ENCODE data around the gene MXRA8. TPM values are rescaled to one million over a fixed set of nuclear protein-coding genes. Genes with fewer than 3 reads are reported as not detected.

MXRA8 gene
- total and polyA plus RNA-seq, 9 of the 15 experiments (the other 6 are each of a cell fraction or from before 2014, with no cell fraction given), result 0.66 to 11.3 (median 6.3) TPM

DNA sequence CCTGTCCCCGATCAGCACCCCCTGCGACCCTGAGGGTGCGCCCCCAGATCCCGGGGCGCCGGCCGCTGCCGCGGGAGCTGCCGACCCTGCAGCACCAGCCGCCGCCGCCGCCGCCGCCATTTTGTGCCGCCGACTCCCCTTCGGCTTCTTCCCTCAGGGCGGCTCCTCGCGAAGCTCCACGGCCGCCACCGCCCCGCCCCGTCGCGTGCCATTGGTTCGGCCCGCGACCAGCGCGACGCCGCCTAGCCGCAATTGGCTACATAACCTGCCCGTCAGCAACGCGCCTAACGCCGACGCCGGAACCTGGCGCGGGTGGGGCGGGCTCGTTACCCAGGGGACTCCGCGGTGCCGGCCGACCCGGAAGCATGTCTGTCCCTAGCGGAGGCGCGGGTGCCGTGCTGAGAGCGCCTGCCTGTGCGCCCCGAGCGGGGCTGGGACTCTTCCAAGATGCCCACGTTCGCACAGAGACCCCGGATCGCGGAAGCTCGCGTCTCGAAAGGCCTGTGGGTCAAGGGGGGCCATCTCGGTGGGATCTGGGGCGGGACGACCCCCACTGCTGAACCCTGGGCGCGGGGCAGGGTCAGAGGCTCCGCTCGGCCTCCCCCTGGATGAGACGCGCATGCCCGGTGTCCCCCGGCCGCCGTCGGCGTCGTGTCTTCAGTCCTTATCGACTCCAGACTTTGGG, 41.0 kb upstream of the MXRA8 start, which contains the start of gene CCNL2 (continued):
- TF ChIP-seq SMARCB1 (IDR thresholded peaks at IDR 0.05; ENCODE audit: insufficient read length, low read depth) (no peak), ZNF76 (CRISPR knock-in tag; IDR thresholded peaks at IDR 0.05; ENCODE audit: borderline replicate concordance) (0 out of 2 replicates have a peak, but pooled peaks have one; percentile 68), PRMT5 (CRISPR knock-in tag; IDR thresholded peaks at IDR 0.05) (no peak), CBX1 (IDR thresholded peaks at IDR 0.05; ENCODE audit: low read depth) (peak; percentile 86; the same call in 1 of the 2 replicates), XRCC4 (IDR thresholded peaks at IDR 0.05; ENCODE audit: extremely low read depth, insufficient read depth, insufficient read length) (no peak), LARP7 (IDR thresholded peaks at IDR 0.05) (no peak), ZNF707 (CRISPR knock-in tag; conservative IDR thresholded peaks at IDR 0.05) (no peak)
- TF ChIP-seq, protein P1, sequence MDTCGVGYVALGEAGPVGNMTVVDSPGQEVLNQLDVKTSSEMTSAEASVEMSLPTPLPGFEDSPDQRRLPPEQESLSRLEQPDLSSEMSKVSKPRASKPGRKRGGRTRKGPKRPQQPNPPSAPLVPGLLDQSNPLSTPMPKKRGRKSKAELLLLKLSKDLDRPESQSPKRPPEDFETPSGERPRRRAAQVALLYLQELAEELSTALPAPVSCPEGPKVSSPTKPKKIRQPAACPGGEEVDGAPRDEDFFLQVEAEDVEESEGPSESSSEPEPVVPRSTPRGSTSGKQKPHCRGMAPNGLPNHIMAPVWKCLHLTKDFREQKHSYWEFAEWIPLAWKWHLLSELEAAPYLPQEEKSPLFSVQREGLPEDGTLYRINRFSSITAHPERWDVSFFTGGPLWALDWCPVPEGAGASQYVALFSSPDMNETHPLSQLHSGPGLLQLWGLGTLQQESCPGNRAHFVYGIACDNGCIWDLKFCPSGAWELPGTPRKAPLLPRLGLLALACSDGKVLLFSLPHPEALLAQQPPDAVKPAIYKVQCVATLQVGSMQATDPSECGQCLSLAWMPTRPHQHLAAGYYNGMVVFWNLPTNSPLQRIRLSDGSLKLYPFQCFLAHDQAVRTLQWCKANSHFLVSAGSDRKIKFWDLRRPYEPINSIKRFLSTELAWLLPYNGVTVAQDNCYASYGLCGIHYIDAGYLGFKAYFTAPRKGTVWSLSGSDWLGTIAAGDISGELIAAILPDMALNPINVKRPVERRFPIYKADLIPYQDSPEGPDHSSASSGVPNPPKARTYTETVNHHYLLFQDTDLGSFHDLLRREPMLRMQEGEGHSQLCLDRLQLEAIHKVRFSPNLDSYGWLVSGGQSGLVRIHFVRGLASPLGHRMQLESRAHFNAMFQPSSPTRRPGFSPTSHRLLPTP (IDR thresholded peaks at IDR 0.05; ENCODE audit: borderline replicate concordance, extremely low read depth, insufficient read length), result no peak
- TF ChIP-seq, protein P2, sequence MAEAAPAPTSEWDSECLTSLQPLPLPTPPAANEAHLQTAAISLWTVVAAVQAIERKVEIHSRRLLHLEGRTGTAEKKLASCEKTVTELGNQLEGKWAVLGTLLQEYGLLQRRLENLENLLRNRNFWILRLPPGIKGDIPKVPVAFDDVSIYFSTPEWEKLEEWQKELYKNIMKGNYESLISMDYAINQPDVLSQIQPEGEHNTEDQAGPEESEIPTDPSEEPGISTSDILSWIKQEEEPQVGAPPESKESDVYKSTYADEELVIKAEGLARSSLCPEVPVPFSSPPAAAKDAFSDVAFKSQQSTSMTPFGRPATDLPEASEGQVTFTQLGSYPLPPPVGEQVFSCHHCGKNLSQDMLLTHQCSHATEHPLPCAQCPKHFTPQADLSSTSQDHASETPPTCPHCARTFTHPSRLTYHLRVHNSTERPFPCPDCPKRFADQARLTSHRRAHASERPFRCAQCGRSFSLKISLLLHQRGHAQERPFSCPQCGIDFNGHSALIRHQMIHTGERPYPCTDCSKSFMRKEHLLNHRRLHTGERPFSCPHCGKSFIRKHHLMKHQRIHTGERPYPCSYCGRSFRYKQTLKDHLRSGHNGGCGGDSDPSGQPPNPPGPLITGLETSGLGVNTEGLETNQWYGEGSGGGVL (CRISPR knock-in tag; IDR thresholded peaks at IDR 0.05), result no peak
- TF ChIP-seq, protein P3, sequence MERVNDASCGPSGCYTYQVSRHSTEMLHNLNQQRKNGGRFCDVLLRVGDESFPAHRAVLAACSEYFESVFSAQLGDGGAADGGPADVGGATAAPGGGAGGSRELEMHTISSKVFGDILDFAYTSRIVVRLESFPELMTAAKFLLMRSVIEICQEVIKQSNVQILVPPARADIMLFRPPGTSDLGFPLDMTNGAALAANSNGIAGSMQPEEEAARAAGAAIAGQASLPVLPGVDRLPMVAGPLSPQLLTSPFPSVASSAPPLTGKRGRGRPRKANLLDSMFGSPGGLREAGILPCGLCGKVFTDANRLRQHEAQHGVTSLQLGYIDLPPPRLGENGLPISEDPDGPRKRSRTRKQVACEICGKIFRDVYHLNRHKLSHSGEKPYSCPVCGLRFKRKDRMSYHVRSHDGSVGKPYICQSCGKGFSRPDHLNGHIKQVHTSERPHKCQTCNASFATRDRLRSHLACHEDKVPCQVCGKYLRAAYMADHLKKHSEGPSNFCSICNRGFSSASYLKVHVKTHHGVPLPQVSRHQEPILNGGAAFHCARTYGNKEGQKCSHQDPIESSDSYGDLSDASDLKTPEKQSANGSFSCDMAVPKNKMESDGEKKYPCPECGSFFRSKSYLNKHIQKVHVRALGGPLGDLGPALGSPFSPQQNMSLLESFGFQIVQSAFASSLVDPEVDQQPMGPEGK (CRISPR knock-in tag; IDR thresholded peaks at IDR 0.05; ENCODE audit: borderline replicate concordance), result no peak
- TF ChIP-seq, protein P4, sequence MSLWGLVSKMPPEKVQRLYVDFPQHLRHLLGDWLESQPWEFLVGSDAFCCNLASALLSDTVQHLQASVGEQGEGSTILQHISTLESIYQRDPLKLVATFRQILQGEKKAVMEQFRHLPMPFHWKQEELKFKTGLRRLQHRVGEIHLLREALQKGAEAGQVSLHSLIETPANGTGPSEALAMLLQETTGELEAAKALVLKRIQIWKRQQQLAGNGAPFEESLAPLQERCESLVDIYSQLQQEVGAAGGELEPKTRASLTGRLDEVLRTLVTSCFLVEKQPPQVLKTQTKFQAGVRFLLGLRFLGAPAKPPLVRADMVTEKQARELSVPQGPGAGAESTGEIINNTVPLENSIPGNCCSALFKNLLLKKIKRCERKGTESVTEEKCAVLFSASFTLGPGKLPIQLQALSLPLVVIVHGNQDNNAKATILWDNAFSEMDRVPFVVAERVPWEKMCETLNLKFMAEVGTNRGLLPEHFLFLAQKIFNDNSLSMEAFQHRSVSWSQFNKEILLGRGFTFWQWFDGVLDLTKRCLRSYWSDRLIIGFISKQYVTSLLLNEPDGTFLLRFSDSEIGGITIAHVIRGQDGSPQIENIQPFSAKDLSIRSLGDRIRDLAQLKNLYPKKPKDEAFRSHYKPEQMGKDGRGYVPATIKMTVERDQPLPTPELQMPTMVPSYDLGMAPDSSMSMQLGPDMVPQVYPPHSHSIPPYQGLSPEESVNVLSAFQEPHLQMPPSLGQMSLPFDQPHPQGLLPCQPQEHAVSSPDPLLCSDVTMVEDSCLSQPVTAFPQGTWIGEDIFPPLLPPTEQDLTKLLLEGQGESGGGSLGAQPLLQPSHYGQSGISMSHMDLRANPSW (CRISPR knock-in tag; IDR thresholded peaks at IDR 0.05), result peak; percentile 71; the same call in 1 of the 2 replicates
- TF ChIP-seq, protein P5, sequence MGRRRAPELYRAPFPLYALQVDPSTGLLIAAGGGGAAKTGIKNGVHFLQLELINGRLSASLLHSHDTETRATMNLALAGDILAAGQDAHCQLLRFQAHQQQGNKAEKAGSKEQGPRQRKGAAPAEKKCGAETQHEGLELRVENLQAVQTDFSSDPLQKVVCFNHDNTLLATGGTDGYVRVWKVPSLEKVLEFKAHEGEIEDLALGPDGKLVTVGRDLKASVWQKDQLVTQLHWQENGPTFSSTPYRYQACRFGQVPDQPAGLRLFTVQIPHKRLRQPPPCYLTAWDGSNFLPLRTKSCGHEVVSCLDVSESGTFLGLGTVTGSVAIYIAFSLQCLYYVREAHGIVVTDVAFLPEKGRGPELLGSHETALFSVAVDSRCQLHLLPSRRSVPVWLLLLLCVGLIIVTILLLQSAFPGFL (CRISPR knock-in tag; IDR thresholded peaks at IDR 0.05), result no peak
- TF ChIP-seq, protein P6, sequence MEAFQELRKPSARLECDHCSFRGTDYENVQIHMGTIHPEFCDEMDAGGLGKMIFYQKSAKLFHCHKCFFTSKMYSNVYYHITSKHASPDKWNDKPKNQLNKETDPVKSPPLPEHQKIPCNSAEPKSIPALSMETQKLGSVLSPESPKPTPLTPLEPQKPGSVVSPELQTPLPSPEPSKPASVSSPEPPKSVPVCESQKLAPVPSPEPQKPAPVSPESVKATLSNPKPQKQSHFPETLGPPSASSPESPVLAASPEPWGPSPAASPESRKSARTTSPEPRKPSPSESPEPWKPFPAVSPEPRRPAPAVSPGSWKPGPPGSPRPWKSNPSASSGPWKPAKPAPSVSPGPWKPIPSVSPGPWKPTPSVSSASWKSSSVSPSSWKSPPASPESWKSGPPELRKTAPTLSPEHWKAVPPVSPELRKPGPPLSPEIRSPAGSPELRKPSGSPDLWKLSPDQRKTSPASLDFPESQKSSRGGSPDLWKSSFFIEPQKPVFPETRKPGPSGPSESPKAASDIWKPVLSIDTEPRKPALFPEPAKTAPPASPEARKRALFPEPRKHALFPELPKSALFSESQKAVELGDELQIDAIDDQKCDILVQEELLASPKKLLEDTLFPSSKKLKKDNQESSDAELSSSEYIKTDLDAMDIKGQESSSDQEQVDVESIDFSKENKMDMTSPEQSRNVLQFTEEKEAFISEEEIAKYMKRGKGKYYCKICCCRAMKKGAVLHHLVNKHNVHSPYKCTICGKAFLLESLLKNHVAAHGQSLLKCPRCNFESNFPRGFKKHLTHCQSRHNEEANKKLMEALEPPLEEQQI (IDR thresholded peaks at IDR 0.05), result no peak
